Measurements from ENCODE around the gene FBXO4. TPM values are rescaled to one million over a fixed set of nuclear protein-coding genes. Genes with fewer than 3 reads are reported as not detected.

The FBXO4 gene
- total and polyA plus RNA-seq, 2 experiments from 2014 or later, result 0.63 to 0.74 TPM

- TF ChIP-seq REST (IDR thresholded peaks at IDR 0.05; ENCODE audit: unreplicated experiment), result no peak
Observed at GRCh38 chr5:41978676-41979075, 53.6 kb downstream of the FBXO4 start (continued).

GRCh38 chr5:41980396-41980795 lies 55.3 kb downstream of the FBXO4 start:
- Histone ChIP-seq H3K4me1 (ENCODE audit: insufficient read depth) (no peaks in the 10 kb centered on the region), H3K4me2 (no peak overlapping the region), H3K9me2 (ENCODE audit: insufficient read depth) (no peaks in the 10 kb centered on the region), H2AFZ (no peak overlapping the region), H4K20me1 (replicated peaks; ENCODE audit: insufficient read depth) (no peaks in the 10 kb centered on the region), H3K4me3 (no peak overlapping the region), H3K27me3 (ENCODE audit: insufficient read depth) (no peaks in the 10 kb centered on the region), H3F3A (replicated peaks; ENCODE audit: low read depth) (no peaks in the 10 kb centered on the region), H3K36me3 (ENCODE audit: insufficient read depth) (no peaks in the 10 kb centered on the region), H3K79me2 (replicated peaks; ENCODE audit: insufficient read depth) (no peaks in the 10 kb centered on the region), H3K27ac (ENCODE audit: low read depth) (no peak overlapping the region)
- Mint-ChIP-seq H3K4me1 (no peaks in the 10 kb centered on the region), H3K27me3 (ENCODE audit: insufficient read depth, low read depth, poor library complexity) (peaks cover 3% of the 10 kb centered on the region), H3K36me3 (ENCODE audit: low read depth) (no peaks in the 10 kb centered on the region), H3K9me3 (peaks cover 19% of the 10 kb centered on the region; the same call in 2 of the 3 replicates), H3K27ac (no peak overlapping the region), H3K4me3 (no peak overlapping the region)
- DNase-seq (ENCODE audit: low spot score) (no peak), ATAC-seq (no peak)
- TF ChIP-seq ETS1 (IDR thresholded peaks at IDR 0.05), result no peak
- TF ChIP-seq JUNB (IDR thresholded peaks at IDR 0.05; ENCODE audit: unreplicated experiment), result no peak
- no peak for TF ChIP-seq EZH2phosphoT487 (IDR thresholded peaks at IDR 0.05; ENCODE audit: unreplicated experiment)
- no peak for TF ChIP-seq ZNF462 (CRISPR knock-in tag; IDR thresholded peaks at IDR 0.05)
- no peak for TF ChIP-seq CREB1 (CRISPR knock-in tag; IDR thresholded peaks at IDR 0.05; ENCODE audit: low read depth)
- TF ChIP-seq STAT1 (IDR thresholded peaks at IDR 0.05; ENCODE audit: unreplicated experiment), result no peak
- no peak for TF ChIP-seq ZNF331 (CRISPR knock-in tag; IDR thresholded peaks at IDR 0.05; ENCODE audit: low read depth)
- no peak for TF ChIP-seq CTCF (conservative IDR thresholded peaks at IDR 0.05; ENCODE audit: low read depth in 2 of 2)
- TF ChIP-seq ZNF114 (CRISPR knock-in tag; IDR thresholded peaks at IDR 0.05), result no peak

Data from GM23338 (cell line).